Measurements from ENCODE around the gene DEFB119. TPM values are rescaled to one million over a fixed set of nuclear protein-coding genes. Genes with fewer than 3 reads are reported as not detected.

DEFB119 gene
- total RNA-seq, 1 experiment from 2014 or later = not detected

DNA sequence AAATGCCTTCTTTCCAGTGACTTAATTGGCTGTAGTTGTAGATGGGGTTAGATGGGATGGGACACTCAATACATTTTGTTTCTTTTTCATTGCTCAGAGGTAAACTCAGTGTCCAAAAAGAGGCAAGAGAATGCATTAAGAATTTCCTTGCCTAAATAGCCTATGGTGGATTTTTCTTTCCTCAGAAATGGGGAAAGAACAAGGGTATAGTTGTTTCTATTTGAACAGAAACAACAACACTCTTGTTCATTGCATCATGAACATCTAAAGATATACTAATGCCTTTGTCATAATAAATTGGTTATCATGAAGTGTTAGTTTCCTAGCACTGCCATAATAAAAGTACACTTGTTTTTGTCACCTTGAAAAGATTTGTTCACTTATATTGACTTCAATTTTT, 35.4 kb upstream of the DEFB119 start:
- H3K27me3 Mint-ChIP-seq (ENCODE audit: low read depth) = peaks cover 2% of the 10 kb centered on the region
- H3T11ph ChIP-seq (ENCODE audit: low read length) = no peak overlapping the region
- TF ChIP-seq, protein P1, sequence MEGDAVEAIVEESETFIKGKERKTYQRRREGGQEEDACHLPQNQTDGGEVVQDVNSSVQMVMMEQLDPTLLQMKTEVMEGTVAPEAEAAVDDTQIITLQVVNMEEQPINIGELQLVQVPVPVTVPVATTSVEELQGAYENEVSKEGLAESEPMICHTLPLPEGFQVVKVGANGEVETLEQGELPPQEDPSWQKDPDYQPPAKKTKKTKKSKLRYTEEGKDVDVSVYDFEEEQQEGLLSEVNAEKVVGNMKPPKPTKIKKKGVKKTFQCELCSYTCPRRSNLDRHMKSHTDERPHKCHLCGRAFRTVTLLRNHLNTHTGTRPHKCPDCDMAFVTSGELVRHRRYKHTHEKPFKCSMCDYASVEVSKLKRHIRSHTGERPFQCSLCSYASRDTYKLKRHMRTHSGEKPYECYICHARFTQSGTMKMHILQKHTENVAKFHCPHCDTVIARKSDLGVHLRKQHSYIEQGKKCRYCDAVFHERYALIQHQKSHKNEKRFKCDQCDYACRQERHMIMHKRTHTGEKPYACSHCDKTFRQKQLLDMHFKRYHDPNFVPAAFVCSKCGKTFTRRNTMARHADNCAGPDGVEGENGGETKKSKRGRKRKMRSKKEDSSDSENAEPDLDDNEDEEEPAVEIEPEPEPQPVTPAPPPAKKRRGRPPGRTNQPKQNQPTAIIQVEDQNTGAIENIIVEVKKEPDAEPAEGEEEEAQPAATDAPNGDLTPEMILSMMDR (conservative IDR thresholded peaks at IDR 0.05) = no peak

More for the DNA sequence above, 35.4 kb upstream of the DEFB119 start:
- Histone ChIP-seq H2BK15ac (ENCODE audit: low read depth, low read length) (no peak overlapping the region), H2AFZ (ENCODE audit: low read length) (no peak overlapping the region), H3K4me1 (ENCODE audit: insufficient read depth, low read length) (no peaks in the 10 kb centered on the region), H2BK20ac (ENCODE audit: low read depth, low read length, poor library complexity, severe bottlenecking) (no peak overlapping the region), H2BK12ac (ENCODE audit: insufficient read length, low read depth, low read length) (no peak overlapping the region), H4K8ac (replicated peaks; ENCODE audit: insufficient read length, low read depth, low read length) (no peak overlapping the region), H3K9me3 (ENCODE audit: control insufficient read depth, low read depth, low read length) (peaks cover 46% of the 10 kb centered on the region), H3K79me2 (ENCODE audit: insufficient read depth, low read length) (no peaks in the 10 kb centered on the region), H3K4ac (ENCODE audit: low read depth, low read length) (no peak overlapping the region), H4K5ac (ENCODE audit: insufficient read length, low read depth, low read length) (no peak overlapping the region), H4K91ac (ENCODE audit: insufficient read length, low read depth, low read length) (no peak overlapping the region), H3K14ac (ENCODE audit: insufficient read depth, low read length) (no peak overlapping the region), H3K79me1 (ENCODE audit: insufficient read depth, low read depth, low read length, poor library complexity, severe bottlenecking) (no peaks in the 10 kb centered on the region), H3K23me2 (ENCODE audit: insufficient read length, low read depth, low read length, poor library complexity, severe bottlenecking) (no peaks in the 10 kb centered on the region), H3K9ac (ENCODE audit: extremely low read depth, insufficient read length, low read length) (no peak overlapping the region), H2AK5ac (ENCODE audit: insufficient read length, low read length) (no peak overlapping the region), H3K56ac (ENCODE audit: insufficient read length, low read depth, low read length) (no peak overlapping the region), H3K23ac (ENCODE audit: insufficient read length, low read depth, low read length) (no peak overlapping the region), H4K20me1 (ENCODE audit: control insufficient read depth, insufficient read depth, insufficient read length) (no peaks in the 10 kb centered on the region), H3K4me2 (ENCODE audit: insufficient read depth, insufficient read length, low read length) (no peak overlapping the region), H2BK120ac (ENCODE audit: low read depth, low read length, poor library complexity, severe bottlenecking) (no peak overlapping the region), H3K27ac (ENCODE audit: insufficient read length, low read depth, low read length) (no peak overlapping the region), H3K18ac (ENCODE audit: insufficient read length, low read depth, low read length) (no peak overlapping the region), H2BK5ac (ENCODE audit: insufficient read length, low read length) (no peak overlapping the region), H3K27me3 (ENCODE audit: insufficient read depth, low read length) (no peaks in the 10 kb centered on the region)
- Mint-ChIP-seq H3K9me3 (peaks cover 61 to 69% of the 10 kb centered on the region in 2 experiments), H3K4me1 (no peaks in the 10 kb centered on the region), H3K36me3 (ENCODE audit: insufficient read depth in 1 of 3, low read depth in 3 of 3) (peaks cover 0 to 28% (median 5%) of the 10 kb centered on the region in 3 experiments; a peak in 5 of 7 replicates), H3K27ac (no peak overlapping the region), H3K4me3 (no peak overlapping the region)
- no peak for DNase-seq
